Activated CD4-positive, alpha-beta T cell treated with anti-CD3 and anti-CD28 coated beads, Interleukin-2, amount 10 ng/mL, durations not matched to agents 7 days and 5 days (primary cell): ENCODE data around the gene SYT7. TPM values are rescaled to one million over a fixed set of nuclear protein-coding genes. Genes with fewer than 3 reads are reported as not detected.

Experiments used
- CTCF ChIA-PET: fragments of 350-600 bp; sonication (Branson Sonifier 250); formaldehyde crosslinking; loops from one replicate; lab custom pipeline; 2021; ENCODE audit warnings: antibody characterized with exemption; lab: Charles Lee
- POLR2A ChIA-PET: fragments of 350-600 bp; sonication (Branson Sonifier 250); formaldehyde crosslinking; loops from one replicate; lab custom pipeline; 2021; ENCODE audit warnings: antibody characterized with exemption; lab: Charles Lee
- DNase-seq: peaks from one replicate; pipeline ENCODE4 v3.0.0-alpha.2; 2020
- H3K27ac Mint-ChIP-seq: one replicate; pipeline ENCODE4 v1.8.0; 2021; ENCODE audit warnings: mild to moderate bottlenecking, moderate library complexity, mixed read lengths
- H3K27me3 Mint-ChIP-seq: one replicate; pipeline ENCODE4 v1.8.0; 2021; ENCODE audit warnings: mixed read lengths
- H3K36me3 Mint-ChIP-seq: one replicate; pipeline ENCODE4 v1.8.0; 2021; ENCODE audit warnings: low read depth, mixed read lengths
- H3K4me1 Mint-ChIP-seq: one replicate; pipeline ENCODE4 v1.8.0; 2021; ENCODE audit warnings: mixed read lengths
- H3K4me3 Mint-ChIP-seq: one replicate; pipeline ENCODE4 v1.8.0; 2021; ENCODE audit warnings: mild to moderate bottlenecking, moderate library complexity, mixed read lengths
- H3K9me3 Mint-ChIP-seq: one replicate; pipeline ENCODE4 v1.8.0; 2021; ENCODE audit warnings: mixed read lengths
- total RNA-seq, 2 experiments: library from RNA; stranded (reverse); gene quantifications; one replicate each; pipeline ENCODE4 v1.2.3, GENCODE V29; 2021

Gene SYT7, protein sequence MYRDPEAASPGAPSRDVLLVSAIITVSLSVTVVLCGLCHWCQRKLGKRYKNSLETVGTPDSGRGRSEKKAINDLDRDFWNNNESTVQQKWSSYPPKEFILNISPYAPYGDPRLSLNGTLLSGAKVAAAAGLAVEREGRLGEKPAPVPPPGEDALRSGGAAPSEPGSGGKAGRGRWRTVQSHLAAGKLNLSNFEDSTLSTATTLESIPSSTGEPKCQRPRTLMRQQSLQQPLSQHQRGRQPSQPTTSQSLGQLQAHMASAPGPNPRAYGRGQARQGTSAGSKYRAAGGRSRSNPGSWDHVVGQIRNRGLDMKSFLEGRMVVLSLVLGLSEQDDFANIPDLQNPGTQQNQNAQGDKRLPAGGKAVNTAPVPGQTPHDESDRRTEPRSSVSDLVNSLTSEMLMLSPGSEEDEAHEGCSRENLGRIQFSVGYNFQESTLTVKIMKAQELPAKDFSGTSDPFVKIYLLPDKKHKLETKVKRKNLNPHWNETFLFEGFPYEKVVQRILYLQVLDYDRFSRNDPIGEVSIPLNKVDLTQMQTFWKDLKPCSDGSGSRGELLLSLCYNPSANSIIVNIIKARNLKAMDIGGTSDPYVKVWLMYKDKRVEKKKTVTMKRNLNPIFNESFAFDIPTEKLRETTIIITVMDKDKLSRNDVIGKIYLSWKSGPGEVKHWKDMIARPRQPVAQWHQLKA
- total RNA-seq: not detected

DNA sequence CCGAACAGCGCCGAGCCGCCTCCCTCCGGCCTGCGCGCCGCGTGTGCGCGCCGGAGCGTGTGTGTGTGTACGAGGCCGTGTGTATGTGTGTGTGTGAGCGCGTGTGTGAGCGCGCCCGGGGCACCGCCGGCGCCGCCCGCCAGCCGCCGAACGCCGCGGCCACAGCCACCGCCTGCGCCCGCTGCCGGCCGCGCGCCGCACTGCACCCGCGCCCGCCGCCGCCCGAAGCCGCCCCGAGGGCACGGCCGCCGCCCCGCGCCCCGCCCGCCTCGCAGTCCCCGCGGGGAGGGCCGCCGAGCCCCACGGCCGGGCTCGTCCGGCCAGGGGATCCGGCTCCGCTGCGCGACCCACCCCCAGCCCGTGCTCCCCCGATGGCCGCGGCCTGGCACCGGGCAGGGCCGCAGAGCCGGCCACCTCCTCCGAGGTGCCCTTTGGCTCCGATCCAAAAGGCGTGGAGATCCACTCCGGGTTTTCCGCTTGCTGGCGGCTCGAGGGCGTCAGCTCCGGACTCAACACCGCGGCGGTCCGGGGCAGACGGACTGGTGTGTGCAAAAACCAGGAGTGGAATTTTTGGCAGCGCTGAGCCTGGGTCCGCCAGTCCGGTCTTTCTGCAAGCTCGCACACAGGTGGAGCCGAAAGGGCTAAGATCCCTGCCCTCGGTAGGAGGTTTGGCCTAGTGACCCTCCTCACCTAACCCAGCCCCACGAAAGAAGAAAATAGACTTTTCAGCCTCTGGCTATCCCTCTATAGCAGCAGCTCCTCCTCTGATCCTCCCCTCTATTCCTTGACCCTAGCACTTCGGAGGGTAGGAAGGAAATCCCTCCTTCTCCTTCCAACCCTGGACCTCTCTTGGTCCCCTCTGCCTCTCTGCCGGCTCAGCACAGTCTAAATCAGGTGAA is at the start of gene SYT7:
Gene SYT7 (minus strand): TSS at position 47 of the 899 bp plus-strand sequence. CDS start 256 bp downstream, outside the sequence.
- ChIA-PET POLR2A (no interaction called here), CTCF (interaction anchor here (0.6 to 1.0 kb wide), 10 partner anchors 10 to 572 kb away, joined by 3 to 6 read pairs (median 3); no protein-coding TSS in a partner anchor)
- no peaks in the 10 kb centered on the region for H3K9me3 Mint-ChIP-seq
- DNase-seq: peak; percentile 91
- H3K27ac Mint-ChIP-seq: no peak within 1 kb of the TSS
- H3K27me3 Mint-ChIP-seq: peaks cover 58% of the 10 kb centered on the region
- peak within 1 kb of the TSS; percentile 72 for H3K4me3 Mint-ChIP-seq
- peaks cover 14% of the 10 kb centered on the region for H3K4me1 Mint-ChIP-seq
- no peaks in the 10 kb centered on the region for H3K36me3 Mint-ChIP-seq

DNA sequence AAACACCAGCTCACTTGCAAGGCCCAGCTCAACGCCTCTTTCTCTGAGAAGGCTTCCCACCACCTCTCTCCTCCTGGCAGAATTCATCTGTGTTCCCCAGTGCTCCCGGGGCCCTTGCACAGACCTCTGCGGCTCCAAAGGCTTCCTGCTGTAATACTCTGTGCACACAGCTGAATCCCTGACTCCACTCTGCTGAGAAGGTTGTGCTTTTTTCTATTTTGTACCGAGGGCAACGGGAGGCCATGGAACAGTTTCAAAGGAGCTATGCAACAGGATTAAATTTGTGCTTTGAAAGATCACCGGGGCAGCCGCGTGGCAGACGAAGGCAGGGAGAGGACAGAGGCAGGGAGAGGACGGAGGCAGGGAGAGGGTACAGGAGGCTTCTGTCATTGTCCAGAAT is 49.2 kb upstream of the SYT7 start:
- Mint-ChIP-seq H3K27ac (no peak overlapping the region), H3K4me1 (peaks cover 4% of the 10 kb centered on the region), H3K9me3 (no peaks in the 10 kb centered on the region), H3K4me3 (no peak overlapping the region), H3K27me3 (peaks cover 1% of the 10 kb centered on the region), H3K36me3 (no peaks in the 10 kb centered on the region)
- DNase-seq: no peak
- POLR2A ChIA-PET: no interaction called here
- CTCF ChIA-PET: interaction anchor here (0.6 kb wide), 2 partner anchors 855 to 875 kb away, joined by 3 read pairs; no protein-coding TSS in a partner anchor

DNA sequence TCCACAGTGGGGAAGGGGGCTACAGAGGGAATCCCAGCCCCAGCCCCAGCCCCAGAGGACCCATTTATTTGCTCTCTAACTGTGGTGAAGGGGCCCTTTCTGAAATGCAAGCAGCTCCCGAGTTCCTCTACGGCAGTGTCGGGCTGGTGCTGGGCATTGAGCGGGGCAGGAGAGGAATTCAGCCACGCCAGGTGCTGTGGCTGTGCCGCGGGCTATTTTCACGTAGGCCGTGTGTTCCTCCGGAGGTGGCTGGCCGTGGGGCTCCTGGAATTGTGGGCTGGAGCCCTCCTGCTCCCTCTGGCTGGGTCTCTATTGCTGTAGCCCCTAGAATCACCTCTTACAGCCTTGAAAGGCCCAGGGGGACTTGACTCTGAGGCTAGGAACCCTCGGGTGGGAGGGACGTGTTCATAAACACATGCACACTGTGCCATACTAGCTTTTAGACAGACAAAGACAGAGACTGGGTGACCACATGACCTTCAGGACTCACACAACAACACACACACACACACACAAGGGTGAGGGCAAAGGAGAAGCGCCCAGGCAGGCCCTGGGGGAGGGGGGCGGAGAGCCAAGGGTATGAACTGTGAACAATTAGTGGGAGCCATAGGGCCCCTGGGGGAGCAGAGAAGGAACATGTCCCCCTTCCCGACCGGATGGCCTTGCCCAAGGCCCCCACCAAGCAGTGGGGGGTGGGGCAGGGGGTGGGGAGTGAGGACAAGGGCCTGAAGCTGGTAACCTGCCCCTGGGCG is 48.4 kb upstream of the SYT7 start:
- H3K27me3 Mint-ChIP-seq: peaks cover 1% of the 10 kb centered on the region
- no peak overlapping the region for H3K27ac Mint-ChIP-seq
- peaks cover 4% of the 10 kb centered on the region for H3K4me1 Mint-ChIP-seq
- H3K36me3 Mint-ChIP-seq: no peaks in the 10 kb centered on the region
- no peak overlapping the region for H3K4me3 Mint-ChIP-seq
- no peak for DNase-seq
- POLR2A ChIA-PET: no interaction called here
- H3K9me3 Mint-ChIP-seq: no peaks in the 10 kb centered on the region
- CTCF ChIA-PET: interaction anchor here (0.6 kb wide), 2 partner anchors 33 to 854 kb away, joined by 3 read pairs; no protein-coding TSS in a partner anchor

DNA sequence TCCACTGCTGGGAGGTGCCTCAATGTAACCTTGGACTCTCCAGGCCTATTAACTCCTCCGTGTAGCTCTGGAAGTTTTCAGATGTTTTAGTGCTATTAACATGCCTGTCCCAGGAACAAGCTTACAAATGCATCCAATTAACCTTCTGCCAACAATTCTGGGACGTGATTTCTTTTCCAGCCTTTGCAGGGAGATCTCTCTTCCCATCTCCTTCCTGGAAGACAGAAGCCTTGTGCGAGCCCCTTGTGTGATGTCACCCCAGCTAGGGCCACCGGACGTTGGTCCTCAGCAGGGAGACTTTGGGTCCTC is 47.7 kb upstream of the SYT7 start:
- POLR2A ChIA-PET: no interaction called here
- CTCF ChIA-PET: interaction anchor here (0.6 kb wide), 1 partner anchor 33 kb away, joined by 3 read pairs; no protein-coding TSS in a partner anchor

DNA sequence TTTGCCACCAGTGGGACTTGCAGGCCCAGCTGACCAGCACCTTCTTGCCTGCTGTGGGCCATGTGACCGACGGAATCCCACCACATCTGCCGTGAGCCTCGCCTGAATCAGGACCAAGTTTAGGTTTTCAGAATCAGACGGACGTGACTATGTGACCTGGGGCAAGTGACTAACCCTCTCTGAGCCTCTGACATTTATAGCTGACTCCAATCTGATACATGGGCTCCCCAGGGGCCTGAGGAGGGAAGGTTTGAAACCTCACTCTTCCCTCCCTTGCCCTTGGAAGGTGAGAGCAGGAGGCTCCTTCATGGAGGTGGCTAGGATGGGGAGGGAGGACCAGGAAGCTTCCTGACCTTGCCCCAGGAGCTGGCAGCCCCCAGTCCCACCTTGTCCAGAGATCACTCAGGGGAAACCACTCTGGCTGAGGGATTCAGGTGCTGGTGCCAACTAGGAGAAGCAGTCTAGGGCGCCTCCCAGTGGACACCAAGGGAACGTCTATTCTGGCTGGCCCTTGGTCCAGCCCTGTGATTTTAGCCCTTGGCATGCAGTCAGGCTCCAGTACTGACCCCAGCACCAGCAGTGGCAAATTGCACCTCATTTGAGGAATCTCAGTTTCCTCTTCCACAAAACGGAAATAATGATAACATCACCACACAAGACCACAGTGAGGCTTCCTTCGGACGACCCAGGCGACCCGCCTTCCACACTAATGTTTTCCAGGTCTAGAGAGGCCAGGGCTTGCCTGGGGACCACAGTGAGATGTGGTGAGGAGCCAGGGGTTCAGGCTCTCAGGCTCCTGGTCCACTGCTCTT is 47.2 kb upstream of the SYT7 start:
- peak; percentile 42 for DNase-seq
- H3K4me1 Mint-ChIP-seq: peaks cover 4% of the 10 kb centered on the region
- ChIA-PET POLR2A (no interaction called here), CTCF (interaction anchor here (0.6 kb wide), 1 partner anchor 34 kb away, joined by 3 read pairs; no protein-coding TSS in a partner anchor)
- no peaks in the 10 kb centered on the region for H3K9me3 Mint-ChIP-seq
- no peak overlapping the region for H3K27ac Mint-ChIP-seq
- H3K4me3 Mint-ChIP-seq: no peak overlapping the region
- H3K36me3 Mint-ChIP-seq: no peaks in the 10 kb centered on the region
- peaks cover 1% of the 10 kb centered on the region for H3K27me3 Mint-ChIP-seq

More for the DNA sequence above, 47.7 kb upstream of the SYT7 start:
- H3K4me3 Mint-ChIP-seq: no peak overlapping the region
- no peaks in the 10 kb centered on the region for H3K36me3 Mint-ChIP-seq
- peaks cover 4% of the 10 kb centered on the region for H3K4me1 Mint-ChIP-seq
- H3K9me3 Mint-ChIP-seq: no peaks in the 10 kb centered on the region
- no peak overlapping the region for H3K27ac Mint-ChIP-seq
- H3K27me3 Mint-ChIP-seq: peaks cover 1% of the 10 kb centered on the region
- DNase-seq: no peak

DNA sequence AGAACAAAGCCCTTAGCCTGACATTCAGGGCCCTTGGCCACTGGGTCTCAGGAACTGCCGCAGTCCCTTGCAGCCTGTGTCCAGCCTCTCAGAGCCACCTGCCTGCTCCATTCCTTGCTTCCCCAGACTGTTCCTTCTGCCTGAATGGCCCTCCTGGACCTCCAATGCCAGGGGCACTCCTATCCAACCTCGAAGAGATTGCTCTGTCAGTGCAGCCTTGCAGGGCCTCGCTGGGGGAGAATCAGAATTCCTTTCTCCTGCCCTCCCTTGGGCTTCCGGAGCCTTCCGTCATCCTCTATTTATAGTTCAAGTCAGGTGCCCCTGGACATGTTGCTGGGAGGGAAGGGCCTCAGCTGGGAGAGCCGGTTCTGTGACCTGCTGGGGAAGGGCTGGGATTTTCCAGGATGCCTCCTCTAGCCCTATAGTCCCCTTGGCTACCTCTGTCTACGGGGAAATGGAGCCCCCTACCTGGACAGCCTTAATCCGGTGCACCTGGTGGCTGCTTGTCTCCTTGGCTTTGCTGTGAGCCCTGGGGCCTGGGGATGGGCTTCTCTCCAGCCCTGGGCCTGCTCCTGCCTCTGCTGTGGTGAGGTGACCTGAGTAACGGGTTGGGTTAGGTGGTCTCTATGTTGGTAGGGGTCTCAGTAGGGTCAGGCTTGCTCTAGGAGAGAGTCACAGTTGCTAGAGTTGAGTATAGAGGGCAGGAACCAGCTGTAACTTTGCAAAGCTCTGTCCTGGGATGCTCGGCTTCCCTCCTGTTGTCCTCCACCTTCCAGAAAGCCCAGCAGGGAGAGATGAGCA is 45.9 kb upstream of the SYT7 start:
- CTCF ChIA-PET: interaction anchor here (0.6 kb wide), 1 partner anchor 21 kb away, joined by 3 read pairs; no protein-coding TSS in a partner anchor
- no peak overlapping the region for H3K4me3 Mint-ChIP-seq
- H3K27ac Mint-ChIP-seq: no peak overlapping the region
- POLR2A ChIA-PET: no interaction called here
- no peaks in the 10 kb centered on the region for H3K36me3 Mint-ChIP-seq
- peaks cover 4% of the 10 kb centered on the region for H3K4me1 Mint-ChIP-seq
- peaks cover 1% of the 10 kb centered on the region for H3K27me3 Mint-ChIP-seq
- no peaks in the 10 kb centered on the region for H3K9me3 Mint-ChIP-seq
- no peak for DNase-seq

DNA sequence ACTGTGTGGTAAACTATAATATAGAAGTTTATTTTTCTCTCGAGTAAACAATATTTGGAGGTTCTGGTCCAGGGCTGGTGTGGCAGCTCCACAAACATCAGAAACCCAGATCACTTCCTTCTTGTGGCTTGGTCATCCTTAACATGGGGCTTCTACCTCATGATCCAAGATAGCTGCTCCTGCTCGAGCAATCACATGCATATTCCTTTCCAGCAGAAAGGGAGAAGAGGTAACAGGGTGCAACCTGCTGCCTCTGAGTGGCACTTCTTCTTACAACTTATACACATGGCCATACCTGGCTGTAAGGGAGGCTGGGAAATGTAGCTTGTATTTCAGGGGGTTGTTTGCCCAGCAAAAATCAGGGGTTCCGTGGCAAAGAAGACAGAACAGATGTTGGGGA is 44.6 kb upstream of the SYT7 start:
- CTCF ChIA-PET: interaction anchor here (1.2 kb wide), 1 partner anchor 176 kb away, joined by 3 read pairs; no protein-coding TSS in a partner anchor
- Mint-ChIP-seq H3K27ac (no peak overlapping the region), H3K36me3 (no peaks in the 10 kb centered on the region), H3K9me3 (no peaks in the 10 kb centered on the region), H3K4me1 (peaks cover 4% of the 10 kb centered on the region), H3K4me3 (no peak overlapping the region), H3K27me3 (peaks cover 1% of the 10 kb centered on the region)
- DNase-seq: no peak
- POLR2A ChIA-PET: no interaction called here

DNA sequence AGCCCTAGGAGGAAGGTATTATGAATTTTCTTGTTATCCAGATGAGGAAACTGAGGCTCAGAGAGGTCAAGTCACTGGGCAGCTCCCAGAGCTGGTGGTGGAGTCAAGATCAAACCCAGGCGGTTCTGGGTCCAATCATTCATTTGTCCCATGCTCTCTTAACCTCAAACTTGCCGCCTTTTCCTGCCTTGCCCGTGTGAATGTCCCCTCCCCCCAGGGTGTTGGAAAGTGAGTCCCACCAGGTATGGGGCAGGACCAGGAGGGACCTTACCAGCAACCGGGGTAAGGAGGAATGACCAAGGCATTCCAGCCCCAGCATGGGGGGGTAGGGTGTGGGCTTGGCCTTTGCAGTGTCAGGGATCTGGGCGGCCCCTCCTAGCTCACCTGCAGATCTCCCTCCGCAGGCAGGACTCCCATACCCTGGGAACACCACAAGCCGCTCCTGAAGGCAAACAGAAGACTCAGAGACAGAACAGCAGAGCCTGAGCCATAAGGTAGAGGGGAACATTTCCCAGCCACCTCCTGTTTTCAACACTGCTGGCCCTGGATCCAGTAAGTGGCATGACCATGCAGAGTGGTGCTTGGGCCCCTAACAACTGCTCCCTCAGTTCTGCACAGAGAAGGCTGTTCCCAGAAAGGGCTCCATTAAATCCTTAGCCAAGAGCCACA is 41.2 kb upstream of the SYT7 start:
- H3K9me3 Mint-ChIP-seq: no peaks in the 10 kb centered on the region

DNA sequence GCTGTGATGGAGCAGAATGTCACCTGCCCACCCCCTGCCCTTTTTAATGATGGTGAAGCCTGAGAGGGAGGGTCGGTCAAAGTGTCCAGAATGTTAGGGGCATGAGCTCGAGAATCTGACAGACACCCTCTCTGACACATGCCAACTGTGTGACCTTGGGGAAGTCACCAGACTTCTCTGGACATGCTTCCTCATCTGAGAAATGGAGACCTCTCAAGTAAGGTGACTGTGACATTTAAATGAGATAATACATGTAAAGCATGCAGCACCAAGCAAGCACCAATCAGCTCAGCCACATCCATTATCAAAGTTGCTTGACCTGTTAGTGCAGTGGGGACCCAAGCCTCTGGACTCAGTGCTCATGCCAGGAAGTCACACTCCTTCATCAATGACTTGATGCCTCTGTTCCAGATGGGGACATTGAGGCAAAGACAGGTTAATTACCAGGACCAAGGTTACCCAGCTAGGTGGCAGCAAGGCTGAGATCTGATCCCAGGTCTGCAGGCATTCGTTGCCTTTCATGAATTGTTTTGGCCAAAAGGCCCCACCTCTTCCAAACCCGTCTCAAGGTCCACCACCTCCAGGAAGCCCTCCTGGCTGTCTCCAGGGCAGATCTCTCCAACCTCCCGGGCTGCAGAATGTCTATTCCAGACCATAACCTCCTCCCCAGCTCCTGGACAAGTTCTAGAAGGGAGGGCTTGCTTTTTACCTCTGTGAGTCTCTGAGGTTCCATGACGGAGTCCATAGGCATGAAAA is 38.8 kb upstream of the SYT7 start:
- ChIA-PET POLR2A (no interaction called here), CTCF (interaction anchor here (0.9 kb wide), 1 partner anchor 19 kb away, joined by 3 read pairs; no protein-coding TSS in a partner anchor)
- no peaks in the 10 kb centered on the region for H3K36me3 Mint-ChIP-seq
- no peak overlapping the region for H3K27ac Mint-ChIP-seq
- H3K9me3 Mint-ChIP-seq: no peaks in the 10 kb centered on the region
- no peak overlapping the region for H3K4me3 Mint-ChIP-seq
- H3K4me1 Mint-ChIP-seq: no peaks in the 10 kb centered on the region
- peaks cover 3% of the 10 kb centered on the region for H3K27me3 Mint-ChIP-seq
- no peak for DNase-seq

More for the DNA sequence above, 41.2 kb upstream of the SYT7 start:
- POLR2A ChIA-PET: no interaction called here
- no peak for DNase-seq
- no peak overlapping the region for H3K27ac Mint-ChIP-seq
- CTCF ChIA-PET: no interaction called here
- H3K36me3 Mint-ChIP-seq: no peaks in the 10 kb centered on the region
- H3K4me1 Mint-ChIP-seq: no peaks in the 10 kb centered on the region
- no peak overlapping the region for H3K4me3 Mint-ChIP-seq
- H3K27me3 Mint-ChIP-seq: no peaks in the 10 kb centered on the region

DNA sequence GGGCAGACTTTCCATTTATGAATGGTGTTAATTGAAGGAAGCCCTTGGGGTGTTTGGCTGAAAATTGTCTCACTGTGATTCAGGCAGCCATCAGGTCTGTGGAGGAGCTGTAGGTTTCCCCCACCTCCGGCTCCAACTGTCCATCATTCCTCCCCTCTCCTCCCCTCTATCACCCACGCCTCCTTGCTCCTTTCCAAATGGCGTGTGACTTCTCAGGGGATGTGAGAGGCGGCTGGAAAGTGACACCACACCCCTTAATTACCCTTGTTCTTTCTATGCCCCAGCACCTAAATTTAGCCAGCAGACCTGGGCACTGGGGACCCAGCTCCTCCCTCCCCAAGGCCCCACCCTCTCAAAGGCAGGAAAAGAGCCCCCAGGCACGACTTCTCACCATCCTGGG is 38.1 kb upstream of the SYT7 start:
- Mint-ChIP-seq H3K9me3 (no peaks in the 10 kb centered on the region), H3K4me3 (no peak overlapping the region), H3K27ac (no peak overlapping the region), H3K36me3 (no peaks in the 10 kb centered on the region), H3K27me3 (peaks cover 3% of the 10 kb centered on the region), H3K4me1 (no peaks in the 10 kb centered on the region)
- no peak for DNase-seq
- ChIA-PET CTCF (no interaction called here), POLR2A (no interaction called here)
